Right lobe of liver (tissue), 4 donors: ENCODE measurements around the gene MYO1D.

ENCODE experiments used
- CTCF ChIP-seq, 4 donors: fragments of 200-600 bp in 3 of 4; fragments of 450-650 bp in 1 of 4; IDR thresholded peaks; one replicate each; pipeline versions ENCODE4 v1.5.1 to v1.8.0; 2016 to 2022; ENCODE audit warnings: antibody characterized with exemption in 4 of 4, mild to moderate bottlenecking in 2 of 4
- POLR2A ChIP-seq: fragments of 450-650 bp; IDR thresholded peaks from one replicate; pipeline ENCODE4 v1.6.1; 2017; ENCODE audit warnings: antibody characterized with exemption, mild to moderate bottlenecking
- donor health status: DM: no; HTN: no; CAD: no.
- donor health status: DM: no; HTN: no; CAD: no.
- donor health status: DM: no; HTN: yes; CAD: no.

GRCh38 chr17:32586666-32587065, 290.3 kb downstream of the MYO1D start:
- TF ChIP-seq POLR2A (no peak), CTCF (IDR thresholded peaks at IDR 0.05) (no peak)
